Inferior parietal cortex (tissue), 1 donor: ENCODE data around the gene EXOC3L1.
A peak's percentile ranks its signal among the peaks of the same experiment; 100 is the strongest.

Experiments
- DNase-seq: peaks from one replicate; pipeline ENCODE4 v3.0.0-alpha.2; 2016; ENCODE audit errors: extremely low spot score

Gene EXOC3L1

DNA sequence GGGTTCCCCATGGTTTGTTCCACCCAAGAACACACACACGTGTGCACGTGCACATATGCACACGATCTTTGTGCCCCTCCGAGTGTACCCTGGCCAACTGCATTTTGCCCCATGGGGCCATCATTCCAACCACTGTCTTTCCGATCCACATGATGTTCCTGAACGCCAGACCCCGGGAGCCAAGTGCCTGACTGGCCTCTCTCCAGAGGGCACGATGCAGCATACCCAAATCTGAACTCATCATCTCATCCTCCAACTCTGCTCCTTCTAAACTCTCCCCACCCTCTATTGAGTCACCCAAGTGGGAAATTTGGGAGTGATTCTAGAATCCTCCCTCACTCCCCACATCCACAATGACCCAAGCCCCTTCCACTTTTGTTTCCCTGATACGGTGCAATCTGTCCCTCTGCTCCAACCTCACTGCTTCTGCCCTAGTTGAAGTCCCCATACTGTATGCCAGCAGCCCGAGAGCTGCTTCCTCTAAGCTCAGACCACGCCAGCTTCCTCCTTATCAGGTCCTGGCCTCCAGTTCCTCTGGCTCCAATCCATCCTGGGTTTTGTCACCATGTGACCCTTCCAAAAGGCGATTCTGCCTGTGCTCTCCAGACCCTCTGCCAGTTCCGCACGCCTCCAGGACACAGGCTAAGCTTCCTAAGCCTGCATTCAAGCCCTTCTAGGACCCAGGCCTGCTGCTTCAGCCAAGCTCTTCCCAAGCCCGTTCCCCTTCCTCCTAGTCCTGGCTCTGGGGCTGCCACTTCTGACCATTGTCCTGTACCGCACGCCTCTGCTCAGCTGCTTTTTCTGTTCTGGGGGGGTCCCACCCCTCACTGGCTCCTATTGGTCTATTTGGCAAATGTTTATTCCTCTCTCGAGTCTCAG is 26.9 kb upstream of the EXOC3L1 start:
- DNase-seq, result peak; percentile 25

GRCh38 chr16:67215706-67216105 is 25.8 kb upstream of the EXOC3L1 start:
- no peak for DNase-seq

- no peak for DNase-seq
Measured at GRCh38 chr16:67213197-67214019, 23.5 kb upstream of the EXOC3L1 start.

DNA sequence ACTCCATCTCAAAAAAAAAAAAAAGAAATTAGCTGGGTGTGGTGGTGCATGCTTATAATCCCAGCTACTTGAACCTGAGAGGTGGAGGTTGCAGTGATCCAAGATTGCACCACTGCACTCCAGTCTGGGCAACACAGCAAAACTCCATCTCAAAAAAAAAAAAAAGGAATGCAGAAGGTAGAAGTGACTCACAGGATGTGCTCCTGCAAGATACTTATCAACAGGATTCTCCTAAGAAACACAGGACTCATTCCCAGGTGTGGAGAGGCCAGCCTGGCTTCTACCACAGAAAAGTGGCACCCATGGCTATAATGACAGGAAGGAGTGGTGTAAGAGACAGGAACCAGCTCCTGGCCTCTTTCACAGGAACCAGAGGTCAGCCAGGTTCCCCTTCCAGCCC is 22.8 kb upstream of the EXOC3L1 start:
- DNase-seq, result no peak

DNA sequence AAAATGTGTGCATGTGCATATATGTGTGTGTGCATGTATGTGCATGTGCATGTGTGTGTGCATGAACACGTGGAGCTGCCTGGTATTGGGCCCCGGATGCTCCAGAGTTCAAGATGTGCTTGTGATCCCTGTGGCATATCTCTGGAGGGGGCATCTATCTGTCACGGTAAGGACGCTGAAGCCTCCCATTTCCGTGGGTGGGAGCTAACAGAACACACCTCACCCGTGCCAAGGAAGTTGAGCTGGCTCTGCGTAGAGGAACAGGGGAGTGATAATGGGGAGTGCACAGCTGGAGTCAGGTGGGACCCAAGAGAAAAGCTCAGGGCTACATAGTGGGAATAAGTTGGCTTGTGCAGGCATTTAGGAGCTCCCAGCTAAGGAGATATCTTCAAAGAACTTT is 21.7 kb upstream of the EXOC3L1 start:
- no peak for DNase-seq

- DNase-seq, result no peak
Measured at GRCh38 chr16:67210069-67210937, 20.4 kb upstream of the EXOC3L1 start.

DNA sequence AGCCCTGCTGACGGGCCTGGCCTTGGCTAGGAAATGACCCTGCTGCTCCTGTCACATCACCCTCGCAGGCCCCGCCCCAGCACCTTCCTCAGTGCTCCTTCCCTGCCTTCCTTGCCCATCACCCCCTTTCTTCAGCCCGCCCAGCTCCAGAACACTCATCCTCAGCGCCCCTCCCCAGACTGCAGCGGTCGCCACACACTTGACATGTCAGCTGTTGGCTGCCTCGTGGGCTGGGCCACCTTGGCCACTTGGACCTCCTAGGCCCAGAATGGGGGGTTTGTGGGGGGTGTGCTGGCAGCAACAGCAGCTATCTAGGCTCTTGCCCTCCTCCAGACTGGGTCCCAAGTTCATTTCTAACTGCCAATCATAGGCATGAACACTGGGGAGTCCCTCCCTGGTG is 19.6 kb upstream of the EXOC3L1 start:
- no peak for DNase-seq

- no peak for DNase-seq
Measured at GRCh38 chr16:67208154-67208896, 18.4 kb upstream of the EXOC3L1 start.

DNA sequence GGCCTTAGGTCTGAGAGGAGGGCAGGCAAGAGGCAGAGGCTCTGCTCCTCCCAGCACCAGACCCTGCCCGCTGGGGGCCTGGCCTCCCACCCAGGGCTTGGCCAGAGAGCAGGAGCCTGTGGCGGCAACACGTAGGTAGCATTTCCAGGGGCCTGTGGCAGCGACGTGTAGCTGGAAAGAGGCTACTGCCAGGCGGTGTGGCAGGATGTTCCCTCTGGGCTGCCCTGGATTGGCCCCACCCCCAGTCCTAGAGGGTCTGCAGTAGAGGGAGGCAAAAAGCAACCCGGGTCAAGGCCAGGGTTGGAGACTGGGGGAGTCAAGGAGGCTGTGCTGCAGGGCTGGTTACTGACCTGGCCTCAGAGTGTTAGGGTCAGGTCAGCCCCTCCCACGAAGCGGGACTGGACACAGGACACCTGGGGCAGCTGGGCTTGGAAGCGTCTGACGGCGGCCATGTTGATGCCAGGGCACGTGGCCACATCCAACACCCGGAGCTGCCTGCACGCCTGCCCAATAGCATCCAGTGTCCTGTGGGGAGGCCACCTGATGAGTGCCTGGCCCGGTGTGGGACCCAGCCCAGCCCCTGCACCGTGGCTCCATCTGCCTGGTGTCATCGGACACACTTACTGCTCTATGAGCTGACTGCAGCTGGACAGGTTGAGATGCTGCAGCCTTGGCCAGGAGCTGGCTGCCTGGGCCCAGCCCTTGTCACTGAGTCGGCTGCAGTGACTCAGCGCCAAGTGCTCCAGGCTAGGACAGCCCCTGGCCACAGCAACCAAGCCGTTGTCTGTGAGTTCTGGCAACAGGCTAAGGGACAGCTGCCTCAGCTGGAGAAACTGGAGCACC is 17.5 kb upstream of the EXOC3L1 start:
- no peak for DNase-seq

DNA sequence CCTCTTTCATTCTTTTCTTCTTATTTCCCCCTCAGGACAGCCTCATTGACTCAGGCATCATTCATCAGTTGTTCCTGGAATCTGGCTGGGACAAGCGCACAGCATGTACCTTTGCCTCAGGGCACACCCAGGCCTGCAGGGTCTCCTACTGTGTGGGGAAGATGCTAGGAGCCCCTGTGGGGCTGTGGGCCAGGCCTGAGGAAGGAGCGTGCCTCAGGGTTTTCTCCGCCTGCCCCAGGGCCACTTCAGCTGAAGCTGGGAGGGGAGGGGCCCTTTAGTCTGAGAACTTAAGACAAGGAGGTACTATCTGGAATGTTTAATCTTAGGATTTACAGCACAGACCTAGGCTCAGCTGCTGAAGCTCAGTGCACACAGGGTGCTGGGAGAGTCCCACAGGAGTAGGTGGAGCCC is 16.9 kb upstream of the EXOC3L1 start:
- no peak for DNase-seq

GRCh38 chr16:67206129-67206837 is 16.3 kb upstream of the EXOC3L1 start:
- DNase-seq, result no peak

GRCh38 chr16:67204076-67204475 is 14.1 kb upstream of the EXOC3L1 start:
- no peak for DNase-seq

DNA sequence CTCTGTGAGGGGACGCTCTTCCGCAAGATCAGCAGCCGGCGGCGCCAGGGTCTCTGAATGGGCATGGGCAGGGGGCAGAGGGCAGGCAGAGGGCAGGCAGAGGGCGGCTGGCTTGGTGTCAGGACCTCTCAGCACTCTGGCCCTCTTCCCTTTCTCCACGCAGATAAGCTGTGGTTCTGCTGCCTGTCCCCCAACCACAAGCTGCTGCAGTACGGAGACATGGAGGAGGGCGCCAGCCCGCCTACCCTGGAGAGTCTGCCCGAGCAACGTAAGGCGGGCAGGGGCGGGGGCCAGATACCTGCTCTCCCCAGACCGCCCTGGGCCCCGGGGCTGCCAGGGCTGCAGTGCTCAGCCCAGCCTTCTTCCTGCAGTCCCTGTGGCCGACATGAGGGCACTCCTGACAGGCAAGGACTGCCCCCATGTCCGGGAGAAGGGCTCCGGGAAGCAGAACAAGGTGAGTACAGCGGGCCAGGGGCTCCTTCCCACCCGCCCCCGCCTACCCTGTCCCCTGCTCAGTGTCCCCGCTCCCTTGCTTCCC is 13.1 kb upstream of the EXOC3L1 start:
- DNase-seq, result no peak

- DNase-seq, result no peak
Measured at GRCh38 chr16:67202426-67202825, 12.5 kb upstream of the EXOC3L1 start.

- DNase-seq, result no peak
Measured at GRCh38 chr16:67201411-67202345, 11.7 kb upstream of the EXOC3L1 start.

GRCh38 chr16:67200491-67200890 is 10.6 kb upstream of the EXOC3L1 start:
- no peak for DNase-seq

DNA sequence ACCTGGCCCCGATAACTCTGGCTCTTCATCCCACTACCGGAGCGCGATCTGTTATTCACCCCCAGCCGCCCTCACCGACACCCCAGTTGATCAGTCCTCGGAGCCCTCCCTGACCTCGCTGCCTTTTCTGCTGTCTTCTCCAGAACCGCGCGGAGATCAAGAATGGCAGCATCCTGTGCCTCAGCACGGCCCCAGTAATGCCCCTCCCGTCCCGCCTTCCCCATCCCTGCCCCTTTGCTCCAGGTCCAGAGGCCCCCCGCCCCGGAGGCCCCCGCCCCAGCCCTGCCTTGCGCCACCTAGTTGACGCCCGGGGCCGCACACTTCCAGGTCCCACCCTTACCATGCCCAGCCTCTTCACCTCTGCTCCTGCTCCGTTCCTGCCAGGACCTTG is 9.9 kb upstream of the EXOC3L1 start:
- no peak for DNase-seq
